Neural cell (in vitro differentiated cells): ENCODE measurements around the gene MAP4K3.

Source experiments
- CTCF ChIP-seq: fragments of 450-650 bp; IDR thresholded peaks from 2 replicates; pipeline ENCODE4 v1.5.1; 2014; ENCODE audit warnings: antibody characterized with exemption, mild to moderate bottlenecking, moderate library complexity; ENCODE audit not compliant: poor library complexity, severe bottlenecking
- EZH2 ChIP-seq: fragments of 200-600, 300-800 bp; shearing (Covaris generic), sonication (generic); IDR thresholded peaks from 2 replicates; pipeline ENCODE4 v1.6.1; 2014; ENCODE audit warnings: antibody characterized with exemption, low read length, borderline replicate concordance, mild to moderate bottlenecking; ENCODE audit not compliant: insufficient read depth, poor library complexity, severe bottlenecking
- REST ChIP-seq: IDR thresholded peaks from 2 replicates; pipeline ENCODE4 v1.6.1; 2012; ENCODE audit warnings: borderline replicate concordance
- TAF1 ChIP-seq: IDR thresholded peaks from 2 replicates; pipeline ENCODE4 v1.6.1; 2012; ENCODE audit warnings: low read depth

- TF ChIP-seq CTCF (no peak), EZH2 (no peak), TAF1 (no peak), REST (no peak)
Observed at GRCh38 chr2:39221459-39221858, 215.6 kb downstream of the MAP4K3 start.
